ENCODE data around the gene TSGA10IP. TPM values are rescaled to one million over a fixed set of nuclear protein-coding genes. Genes with fewer than 3 reads are reported as not detected.

The TSGA10IP gene
- total and polyA plus RNA-seq, 2 experiments from 2014 or later, result 1.6 to 2.0 TPM

- no peak for TF ChIP-seq NANOG (IDR thresholded peaks at IDR 0.05; ENCODE audit: borderline replicate concordance)
- no peak for TF ChIP-seq EZH2 (IDR thresholded peaks at IDR 0.05; ENCODE audit: low read depth, unreplicated experiment)
- TF ChIP-seq, protein P1, sequence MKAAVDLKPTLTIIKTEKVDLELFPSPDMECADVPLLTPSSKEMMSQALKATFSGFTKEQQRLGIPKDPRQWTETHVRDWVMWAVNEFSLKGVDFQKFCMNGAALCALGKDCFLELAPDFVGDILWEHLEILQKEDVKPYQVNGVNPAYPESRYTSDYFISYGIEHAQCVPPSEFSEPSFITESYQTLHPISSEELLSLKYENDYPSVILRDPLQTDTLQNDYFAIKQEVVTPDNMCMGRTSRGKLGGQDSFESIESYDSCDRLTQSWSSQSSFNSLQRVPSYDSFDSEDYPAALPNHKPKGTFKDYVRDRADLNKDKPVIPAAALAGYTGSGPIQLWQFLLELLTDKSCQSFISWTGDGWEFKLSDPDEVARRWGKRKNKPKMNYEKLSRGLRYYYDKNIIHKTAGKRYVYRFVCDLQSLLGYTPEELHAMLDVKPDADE (IDR thresholded peaks at IDR 0.05), result no peak
- TF ChIP-seq ZNF331 (CRISPR knock-in tag; IDR thresholded peaks at IDR 0.05; ENCODE audit: low read depth), result no peak
- no peak for TF ChIP-seq STAT1 (IDR thresholded peaks at IDR 0.05; ENCODE audit: unreplicated experiment)
- Histone ChIP-seq H3K9me2 (ENCODE audit: insufficient read depth) (no peaks in the 10 kb centered on the region), H3F3A (replicated peaks; ENCODE audit: low read depth) (0 out of 2 replicates have a peak, but pooled peaks cover 6% of the 10 kb centered on the region), H3K79me2 (replicated peaks; ENCODE audit: insufficient read depth) (peaks cover 7% of the 10 kb centered on the region), H2AFZ (peak overlapping the region; percentile 78; the same call in 1 of the 2 replicates), H3K36me3 (ENCODE audit: insufficient read depth) (no peaks in the 10 kb centered on the region; the same call in 1 of the 2 replicates), H3K4me2 (peak overlapping the region; percentile 95), H4K20me1 (replicated peaks; ENCODE audit: insufficient read depth) (no peaks in the 10 kb centered on the region), H3K4me1 (ENCODE audit: insufficient read depth) (peaks cover 5% of the 10 kb centered on the region; the same call in 1 of the 2 replicates), H3K27me3 (ENCODE audit: insufficient read depth) (no peaks in the 10 kb centered on the region), H3K27ac (ENCODE audit: low read depth) (no peak overlapping the region), H3K4me3 (peak overlapping the region; percentile 87)
- Mint-ChIP-seq H3K4me3 (peak overlapping the region; percentile 87), H3K9me3 (no peaks in the 10 kb centered on the region), H3K4me1 (peaks cover 6% of the 10 kb centered on the region), H3K36me3 (ENCODE audit: low read depth) (peaks cover 21% of the 10 kb centered on the region), H3K27me3 (ENCODE audit: insufficient read depth, low read depth, poor library complexity) (peaks cover 15% of the 10 kb centered on the region), H3K27ac (no peak overlapping the region)
- DNase-seq (ENCODE audit: low spot score) (peak; percentile 66), ATAC-seq (peak; percentile 43)
These were observed 25.5 kb upstream of the TSGA10IP start for GRCh38 chr11:65919573-65920371.

DNA sequence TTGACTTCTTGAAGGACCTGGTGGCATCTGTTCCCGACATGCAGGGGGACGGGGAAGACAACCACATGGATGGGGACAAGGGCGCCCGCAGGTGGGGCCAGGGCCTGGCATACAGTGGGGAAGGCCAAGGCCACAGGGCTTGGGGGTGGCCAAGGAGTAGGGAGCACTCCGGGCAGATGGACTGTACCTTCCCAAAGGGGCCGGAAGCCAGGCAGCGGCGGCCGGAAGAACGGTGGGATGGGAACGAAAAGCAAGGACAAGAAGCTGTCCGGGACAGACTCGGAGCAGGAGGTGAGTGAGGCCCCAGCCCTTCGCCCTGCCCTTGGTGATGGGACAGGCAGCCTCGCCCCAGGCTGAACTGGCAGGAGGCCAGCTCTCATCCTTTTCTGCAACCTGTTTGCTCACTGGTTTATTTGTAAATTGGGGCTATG, 24.9 kb upstream of the TSGA10IP start:
- H3K27me3 Mint-ChIP-seq (ENCODE audit: insufficient read depth, low read depth, poor library complexity), result peaks cover 15% of the 10 kb centered on the region
- no peak overlapping the region for H3K27ac ChIP-seq (ENCODE audit: low read depth)

More for the DNA sequence above, 24.9 kb upstream of the TSGA10IP start:
- Mint-ChIP-seq H3K27ac (no peak overlapping the region), H3K4me1 (peaks cover under 1% of the 10 kb centered on the region; the same call in 2 of the 3 replicates), H3K36me3 (ENCODE audit: low read depth) (peaks cover 21% of the 10 kb centered on the region), H3K9me3 (no peaks in the 10 kb centered on the region), H3K4me3 (peak overlapping the region; percentile 87)
- no peaks in the 10 kb centered on the region for H3K9me2 ChIP-seq (ENCODE audit: insufficient read depth)
- no peak for TF ChIP-seq POLR2AphosphoS5 (IDR thresholded peaks at IDR 0.05; ENCODE audit: low read depth)
- TF ChIP-seq, protein P1 (IDR thresholded peaks at IDR 0.05), result no peak
- no peak for TF ChIP-seq CTCF (conservative IDR thresholded peaks at IDR 0.05; ENCODE audit: low read depth in 2 of 2)
- TF ChIP-seq EZH2phosphoT487 (IDR thresholded peaks at IDR 0.05; ENCODE audit: unreplicated experiment), result no peak
- no peak for TF ChIP-seq STAT1 (IDR thresholded peaks at IDR 0.05; ENCODE audit: unreplicated experiment)
- no peak for DNase-seq (ENCODE audit: low spot score)
- H3K4me3 ChIP-seq, result peak overlapping the region; percentile 87
- peaks cover 5% of the 10 kb centered on the region; the same call in 1 of the 2 replicates for H3K4me1 ChIP-seq (ENCODE audit: insufficient read depth)
- peak overlapping the region; percentile 95 for H3K4me2 ChIP-seq
- H4K20me1 ChIP-seq (replicated peaks; ENCODE audit: insufficient read depth), result no peaks in the 10 kb centered on the region
- H3K36me3 ChIP-seq (ENCODE audit: insufficient read depth), result no peaks in the 10 kb centered on the region; the same call in 1 of the 2 replicates
- no peaks in the 10 kb centered on the region for H3K27me3 ChIP-seq (ENCODE audit: insufficient read depth)
- ATAC-seq, result no peak
- no peak overlapping the region for H2AFZ ChIP-seq
- H3K79me2 ChIP-seq (replicated peaks; ENCODE audit: insufficient read depth), result peaks cover 7% of the 10 kb centered on the region
- 0 out of 2 replicates have a peak, but pooled peaks cover 4% of the 10 kb centered on the region for H3F3A ChIP-seq (replicated peaks; ENCODE audit: low read depth)
